HG02798 (cell line): ENCODE data around the gene RBM33.

Experiments
- ATAC-seq: cut with Tn5 transposase; IDR thresholded peaks from one replicate; pipeline ENCODE4 v1.9.1; 2021; ENCODE audit warnings: mild to moderate bottlenecking; ENCODE audit not compliant: unreplicated experiment, poor library complexity

Gene RBM33

GRCh38 chr7:155789001-155789725 is 144.7 kb downstream of the RBM33 start:
- ATAC-seq, result no peak

- no peak for ATAC-seq
Measured at GRCh38 chr7:155790666-155791065, 146.2 kb downstream of the RBM33 start.

- no peak for ATAC-seq
Measured at GRCh38 chr7:155791214-155791737, 146.8 kb downstream of the RBM33 start.

- no peak for ATAC-seq
Measured at GRCh38 chr7:155791836-155792235, 147.4 kb downstream of the RBM33 start.

GRCh38 chr7:155792315-155792960 is 148.0 kb downstream of the RBM33 start:
- ATAC-seq, result no peak

- no peak for ATAC-seq
Measured at GRCh38 chr7:155792999-155793560, 148.6 kb downstream of the RBM33 start.

- no peak for ATAC-seq
Measured at GRCh38 chr7:155793720-155794119, 149.3 kb downstream of the RBM33 start.

- no peak for ATAC-seq
Measured at GRCh38 chr7:155794196-155794595, 149.7 kb downstream of the RBM33 start.

- no peak for ATAC-seq
Measured at GRCh38 chr7:155795401-155795800, 150.9 kb downstream of the RBM33 start.

GRCh38 chr7:155795951-155796350 is 151.5 kb downstream of the RBM33 start:
- no peak for ATAC-seq

- peak; percentile 71 for ATAC-seq
Measured at GRCh38 chr7:155796381-155797261, 152.2 kb downstream of the RBM33 start.

- no peak for ATAC-seq
Measured at GRCh38 chr7:155797262-155798250, 153.1 kb downstream of the RBM33 start.

- ATAC-seq, result no peak
Measured at GRCh38 chr7:155798673-155799439, 154.4 kb downstream of the RBM33 start.

GRCh38 chr7:155799514-155799913 is 155.1 kb downstream of the RBM33 start:
- ATAC-seq, result no peak

- ATAC-seq, result no peak
Measured at GRCh38 chr7:155800301-155800700, 155.8 kb downstream of the RBM33 start.

- ATAC-seq, result no peak
Measured at GRCh38 chr7:155800741-155801267, 156.3 kb downstream of the RBM33 start.

- ATAC-seq, result no peak
Measured at GRCh38 chr7:155802291-155802690, 157.8 kb downstream of the RBM33 start.

- no peak for ATAC-seq
Measured at GRCh38 chr7:155802906-155803417, 158.5 kb downstream of the RBM33 start.
